ENCODE measurements around the gene FOSL1. TPM values are rescaled to one million over a fixed set of nuclear protein-coding genes. Genes with fewer than 3 reads are reported as not detected.

The FOSL1 gene
- total and polyA plus RNA-seq, 2 of the 13 experiments (the other 11 are each of a cell fraction or from before 2014, with no cell fraction given): 4.0 to 4.1 TPM

DNA sequence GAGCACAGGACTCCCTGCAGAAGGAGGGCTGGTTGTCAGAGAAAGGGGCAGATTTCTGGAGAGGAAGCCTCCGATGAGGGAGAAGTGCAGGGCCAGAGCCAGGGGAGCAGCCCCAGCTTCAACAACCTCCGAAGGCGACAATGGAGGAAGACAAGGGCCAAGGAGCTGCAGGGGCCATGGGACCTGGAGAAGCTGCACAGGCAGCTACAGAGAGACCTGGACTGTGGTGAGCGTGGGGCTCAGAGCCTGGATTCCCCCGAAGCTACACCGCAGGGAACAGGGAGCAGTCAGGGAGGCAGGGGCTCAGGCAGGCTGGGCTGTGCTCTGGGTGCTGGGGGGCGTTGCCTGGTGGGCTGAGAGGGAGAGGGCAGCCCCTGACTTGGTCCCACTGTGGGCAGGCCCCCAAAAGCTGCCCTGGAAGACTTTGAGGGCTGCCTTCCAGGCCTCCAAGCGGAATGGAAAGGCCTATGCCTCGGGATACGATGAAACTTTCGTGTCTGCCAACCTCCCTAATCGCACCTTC lies 47.5 kb upstream of the FOSL1 start:
- H3K27ac ChIP-seq (ENCODE audit: extremely low read length, insufficient read depth, low read length): no peak overlapping the region
- H2AFZ ChIP-seq (ENCODE audit: low read length): peak overlapping the region; percentile 40
- no peaks in the 10 kb centered on the region for H3K36me3 ChIP-seq (replicated peaks in 1 of 2; ENCODE audit: control insufficient read depth in 1 of 2, insufficient read depth in 2 of 2, low read length in 2 of 2)
- ATAC-seq (peak; percentile 34), FAIRE-seq (no peak), DNase-seq (ENCODE audit: low spot score) (no peak)
- ChIA-PET POLR2A (interaction anchor here (1.0 to 1.6 kb wide), 6 partner anchors 13 to 59 kb away, joined by 3 to 9 read pairs (median 4); partner anchors contain the start of genes CCDC85B, FIBP and FOSL1), CTCF (ENCODE audit: low intra/inter-chr PET ratio, low total read pairs) (no interaction called here)
- peaks cover 0 to 22% of the 10 kb centered on the region in 2 experiments; a peak in 4 of 5 replicates for H3K27me3 ChIP-seq (ENCODE audit: control insufficient read depth in 1 of 2, insufficient read depth in 2 of 2, low read length in 2 of 2)
- no TSS peak for BruUV-seq (replicated peaks)
- peaks cover 76% of the 10 kb centered on the region for H3K4me1 ChIP-seq (ENCODE audit: insufficient read depth, low read length)
- H3K4me3 ChIP-seq (replicated peaks in 1 of 3; ENCODE audit: insufficient read depth in 1 of 3, low read depth in 2 of 3, low read length in 3 of 3): peak overlapping the region; percentile 26 to 64 (median 51)
- no peaks in the 10 kb centered on the region for H4K20me1 ChIP-seq (ENCODE audit: insufficient read depth, low read length)
- H3K9ac ChIP-seq (ENCODE audit: insufficient read depth, low read depth, low read length): peak overlapping the region; percentile 41; the same call in 1 of the 2 replicates
- intact Hi-C loops (cut with micrococcal nuclease; ENCODE audit: unreplicated experiment) (no loop called here), in situ Hi-C loops (cut with HindIII; ENCODE audit: extremely low pct_ligation_motif_present, low pct_unique_long_range_greater_than_20kb) (no loop called here)
- H3K9me3 ChIP-seq (ENCODE audit: low read length): no peaks in the 10 kb centered on the region
- H3K79me2 ChIP-seq (ENCODE audit: insufficient read depth, low read length): no peaks in the 10 kb centered on the region
- H3K4me2 ChIP-seq (ENCODE audit: low read depth, low read length): peak overlapping the region; percentile 67
- WGBS (ENCODE audit: low lambda C conversion rate): 64% methylated on average over 8 of the region's 12 CpGs
- TF ChIP-seq SSRP1 (CRISPR knock-in tag; IDR thresholded peaks at IDR 0.05) (no peak), RFX5 (IDR thresholded peaks at IDR 0.05; ENCODE audit: low read depth, low read length) (no peak), ZNF33B (CRISPR knock-in tag; IDR thresholded peaks at IDR 0.05) (no peak), ZNF660 (CRISPR knock-in tag; IDR thresholded peaks at IDR 0.05; ENCODE audit: borderline replicate concordance, low read depth) (no peak), HNRNPH1 (optimal IDR thresholded peaks at IDR 0.05; ENCODE audit: low read depth, low read length) (no peak), ZFX (CRISPR knock-in tag; IDR thresholded peaks at IDR 0.05; ENCODE audit: low read depth) (0 out of 2 replicates have a peak, but pooled peaks have one; percentile 17), KAT7 (CRISPR knock-in tag; IDR thresholded peaks at IDR 0.05; ENCODE audit: borderline replicate concordance) (no peak), SMAD1 (CRISPR knock-in tag; IDR thresholded peaks at IDR 0.05; ENCODE audit: borderline replicate concordance, low read depth) (no peak), JUN (CRISPR knock-in tag; IDR thresholded peaks at IDR 0.05) (no peak), HIVEP1 (CRISPR knock-in tag; IDR thresholded peaks at IDR 0.05) (0 out of 2 replicates have a peak, but pooled peaks have one; percentile 23)
- TF ChIP-seq, protein P1, sequence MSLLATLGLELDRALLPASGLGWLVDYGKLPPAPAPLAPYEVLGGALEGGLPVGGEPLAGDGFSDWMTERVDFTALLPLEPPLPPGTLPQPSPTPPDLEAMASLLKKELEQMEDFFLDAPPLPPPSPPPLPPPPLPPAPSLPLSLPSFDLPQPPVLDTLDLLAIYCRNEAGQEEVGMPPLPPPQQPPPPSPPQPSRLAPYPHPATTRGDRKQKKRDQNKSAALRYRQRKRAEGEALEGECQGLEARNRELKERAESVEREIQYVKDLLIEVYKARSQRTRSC (CRISPR knock-in tag; IDR thresholded peaks at IDR 0.05; ENCODE audit: low read depth): no peak
- TF ChIP-seq, protein P2, sequence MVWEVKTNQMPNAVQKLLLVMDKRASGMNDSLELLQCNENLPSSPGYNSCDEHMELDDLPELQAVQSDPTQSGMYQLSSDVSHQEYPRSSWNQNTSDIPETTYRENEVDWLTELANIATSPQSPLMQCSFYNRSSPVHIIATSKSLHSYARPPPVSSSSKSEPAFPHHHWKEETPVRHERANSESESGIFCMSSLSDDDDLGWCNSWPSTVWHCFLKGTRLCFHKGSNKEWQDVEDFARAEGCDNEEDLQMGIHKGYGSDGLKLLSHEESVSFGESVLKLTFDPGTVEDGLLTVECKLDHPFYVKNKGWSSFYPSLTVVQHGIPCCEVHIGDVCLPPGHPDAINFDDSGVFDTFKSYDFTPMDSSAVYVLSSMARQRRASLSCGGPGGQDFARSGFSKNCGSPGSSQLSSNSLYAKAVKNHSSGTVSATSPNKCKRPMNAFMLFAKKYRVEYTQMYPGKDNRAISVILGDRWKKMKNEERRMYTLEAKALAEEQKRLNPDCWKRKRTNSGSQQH (CRISPR knock-in tag; IDR thresholded peaks at IDR 0.05; ENCODE audit: low read depth): no peak
- TF ChIP-seq, protein P3, sequence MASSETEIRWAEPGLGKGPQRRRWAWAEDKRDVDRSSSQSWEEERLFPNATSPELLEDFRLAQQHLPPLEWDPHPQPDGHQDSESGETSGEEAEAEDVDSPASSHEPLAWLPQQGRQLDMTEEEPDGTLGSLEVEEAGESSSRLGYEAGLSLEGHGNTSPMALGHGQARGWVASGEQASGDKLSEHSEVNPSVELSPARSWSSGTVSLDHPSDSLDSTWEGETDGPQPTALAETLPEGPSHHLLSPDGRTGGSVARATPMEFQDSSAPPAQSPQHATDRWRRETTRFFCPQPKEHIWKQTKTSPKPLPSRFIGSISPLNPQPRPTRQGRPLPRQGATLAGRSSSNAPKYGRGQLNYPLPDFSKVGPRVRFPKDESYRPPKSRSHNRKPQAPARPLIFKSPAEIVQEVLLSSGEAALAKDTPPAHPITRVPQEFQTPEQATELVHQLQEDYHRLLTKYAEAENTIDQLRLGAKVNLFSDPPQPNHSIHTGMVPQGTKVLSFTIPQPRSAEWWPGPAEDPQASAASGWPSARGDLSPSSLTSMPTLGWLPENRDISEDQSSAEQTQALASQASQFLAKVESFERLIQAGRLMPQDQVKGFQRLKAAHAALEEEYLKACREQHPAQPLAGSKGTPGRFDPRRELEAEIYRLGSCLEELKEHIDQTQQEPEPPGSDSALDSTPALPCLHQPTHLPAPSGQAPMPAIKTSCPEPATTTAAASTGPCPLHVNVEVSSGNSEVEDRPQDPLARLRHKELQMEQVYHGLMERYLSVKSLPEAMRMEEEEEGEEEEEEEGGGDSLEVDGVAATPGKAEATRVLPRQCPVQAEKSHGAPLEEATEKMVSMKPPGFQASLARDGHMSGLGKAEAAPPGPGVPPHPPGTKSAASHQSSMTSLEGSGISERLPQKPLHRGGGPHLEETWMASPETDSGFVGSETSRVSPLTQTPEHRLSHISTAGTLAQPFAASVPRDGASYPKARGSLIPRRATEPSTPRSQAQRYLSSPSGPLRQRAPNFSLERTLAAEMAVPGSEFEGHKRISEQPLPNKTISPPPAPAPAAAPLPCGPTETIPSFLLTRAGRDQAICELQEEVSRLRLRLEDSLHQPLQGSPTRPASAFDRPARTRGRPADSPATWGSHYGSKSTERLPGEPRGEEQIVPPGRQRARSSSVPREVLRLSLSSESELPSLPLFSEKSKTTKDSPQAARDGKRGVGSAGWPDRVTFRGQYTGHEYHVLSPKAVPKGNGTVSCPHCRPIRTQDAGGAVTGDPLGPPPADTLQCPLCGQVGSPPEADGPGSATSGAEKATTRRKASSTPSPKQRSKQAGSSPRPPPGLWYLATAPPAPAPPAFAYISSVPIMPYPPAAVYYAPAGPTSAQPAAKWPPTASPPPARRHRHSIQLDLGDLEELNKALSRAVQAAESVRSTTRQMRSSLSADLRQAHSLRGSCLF (CRISPR knock-in tag; IDR thresholded peaks at IDR 0.05; ENCODE audit: borderline replicate concordance): no peak
